DND-41 (cell line): Measurements from ENCODE around the gene KCMF1.

ENCODE experiments used
- EZH2 ChIP-seq: IDR thresholded peaks from 3 replicates; pipeline ENCODE4 v1.6.1; 2012; ENCODE audit warnings: borderline replicate concordance, low read depth, mild to moderate bottlenecking, moderate library complexity, low read length, inconsistent platforms; ENCODE audit not compliant: severe bottlenecking
- TF ChIP-seq, protein P1 (sequence below): IDR thresholded peaks from 2 replicates; pipeline ENCODE4 v1.5.1; 2012; ENCODE audit warnings: borderline replicate concordance, low read length, moderate library complexity, mild to moderate bottlenecking; ENCODE audit not compliant: poor library complexity, severe bottlenecking; ENCODE audit errors: extremely low read depth

DNA sequence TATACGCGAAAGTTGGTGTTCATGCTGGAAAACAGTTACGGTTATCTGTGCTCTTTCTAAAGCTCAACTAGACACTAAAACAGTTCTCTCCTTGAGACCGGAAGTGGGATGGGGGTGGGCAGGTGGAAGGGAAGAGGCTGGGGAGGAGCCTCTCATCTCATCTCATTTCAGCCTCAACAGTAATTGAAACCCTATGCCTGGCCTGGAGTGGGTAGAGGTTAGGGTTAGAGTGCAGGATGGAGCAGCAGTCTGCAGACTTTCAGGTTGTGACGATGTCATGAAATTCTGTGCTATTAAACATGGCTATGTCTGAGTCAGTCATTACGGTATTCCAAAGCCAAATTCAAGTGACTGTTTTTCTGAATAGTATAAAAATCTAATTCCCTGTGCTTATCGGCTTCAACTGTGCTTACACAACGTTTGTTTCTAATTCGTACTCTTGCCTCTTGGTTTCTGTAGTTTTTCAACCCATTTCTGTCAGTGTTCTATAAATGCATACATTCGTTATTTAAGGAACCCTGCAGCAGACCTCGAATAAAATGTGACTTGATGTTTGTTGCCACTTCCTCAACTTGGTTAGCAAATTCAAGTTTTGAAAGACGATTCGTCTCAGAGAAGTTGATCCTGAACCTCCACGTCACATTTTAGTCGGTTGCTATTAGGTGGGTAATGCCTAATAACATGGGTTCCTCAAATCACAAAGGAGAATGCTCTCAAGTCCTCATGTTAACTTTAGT, 86.4 kb downstream of the KCMF1 start:
- TF ChIP-seq, protein P1, sequence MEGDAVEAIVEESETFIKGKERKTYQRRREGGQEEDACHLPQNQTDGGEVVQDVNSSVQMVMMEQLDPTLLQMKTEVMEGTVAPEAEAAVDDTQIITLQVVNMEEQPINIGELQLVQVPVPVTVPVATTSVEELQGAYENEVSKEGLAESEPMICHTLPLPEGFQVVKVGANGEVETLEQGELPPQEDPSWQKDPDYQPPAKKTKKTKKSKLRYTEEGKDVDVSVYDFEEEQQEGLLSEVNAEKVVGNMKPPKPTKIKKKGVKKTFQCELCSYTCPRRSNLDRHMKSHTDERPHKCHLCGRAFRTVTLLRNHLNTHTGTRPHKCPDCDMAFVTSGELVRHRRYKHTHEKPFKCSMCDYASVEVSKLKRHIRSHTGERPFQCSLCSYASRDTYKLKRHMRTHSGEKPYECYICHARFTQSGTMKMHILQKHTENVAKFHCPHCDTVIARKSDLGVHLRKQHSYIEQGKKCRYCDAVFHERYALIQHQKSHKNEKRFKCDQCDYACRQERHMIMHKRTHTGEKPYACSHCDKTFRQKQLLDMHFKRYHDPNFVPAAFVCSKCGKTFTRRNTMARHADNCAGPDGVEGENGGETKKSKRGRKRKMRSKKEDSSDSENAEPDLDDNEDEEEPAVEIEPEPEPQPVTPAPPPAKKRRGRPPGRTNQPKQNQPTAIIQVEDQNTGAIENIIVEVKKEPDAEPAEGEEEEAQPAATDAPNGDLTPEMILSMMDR, result no peak
- TF ChIP-seq EZH2, result no peak
